ENCODE data around the gene PCDHGA8. TPM values are rescaled to one million over a fixed set of nuclear protein-coding genes. Genes with fewer than 3 reads are reported as not detected.
"Not testable (repeated sequence)": the region's sequence is repeated elsewhere in the genome, so short reads cannot be mapped to it uniquely, and the experiment has no call there.

PCDHGA8 gene
- under 1 TPM; 0.78 to 0.85 (median 0.81) TPM for polyA plus RNA-seq (ENCODE audit: insufficient read length in 3 of 3)
- long read RNA-seq, donor 1, result 0 reads
- long read RNA-seq, donor 2, full-length matches to known transcripts, result 1 of 1 reads
- long read RNA-seq, donor 2, partial matches to known transcripts, result 0 of 1 reads
- long read RNA-seq, donor 2, other reads (novel, unspliced or antisense), result 0 of 1 reads
- long read RNA-seq, donor 3, full-length matches to known transcripts, result 1 of 1 reads
- long read RNA-seq, donor 3, partial matches to known transcripts, result 0 of 1 reads
- long read RNA-seq, donor 3, other reads (novel, unspliced or antisense), result 0 of 1 reads
- long read RNA-seq, donor 4, full-length matches to known transcripts, result 1 of 1 reads
- long read RNA-seq, donor 4, partial matches to known transcripts, result 0 of 1 reads
- long read RNA-seq, donor 4, other reads (novel, unspliced or antisense), result 0 of 1 reads
- long read RNA-seq, donor 5, result 0 reads
- long read RNA-seq, donor 6, full-length matches to known transcripts, result 1 of 1 reads
- long read RNA-seq, donor 6, partial matches to known transcripts, result 0 of 1 reads
- long read RNA-seq, donor 6, other reads (novel, unspliced or antisense), result 0 of 1 reads
- long read RNA-seq, donor 7, full-length matches to known transcripts, result 2 of 2 reads
- long read RNA-seq, donor 7, partial matches to known transcripts, result 0 of 2 reads
- long read RNA-seq, donor 7, other reads (novel, unspliced or antisense), result 0 of 2 reads
- long read RNA-seq, donor 8, result 0 reads
- long read RNA-seq, donor 9, full-length matches to known transcripts, result 3 of 3 reads
- long read RNA-seq, donor 9, partial matches to known transcripts, result 0 of 3 reads
- long read RNA-seq, donor 9, other reads (novel, unspliced or antisense), result 0 of 3 reads
- long read RNA-seq, donor 10, full-length matches to known transcripts, result 1 of 1 reads
- long read RNA-seq, donor 10, partial matches to known transcripts, result 0 of 1 reads
- long read RNA-seq, donor 10, other reads (novel, unspliced or antisense), result 0 of 1 reads
- long read RNA-seq, donor 11, result 0 reads
- long read RNA-seq, donor 12, full-length matches to known transcripts, result 2 of 2 reads
- long read RNA-seq, donor 12, partial matches to known transcripts, result 0 of 2 reads
- long read RNA-seq, donor 12, other reads (novel, unspliced or antisense), result 0 of 2 reads
- long read RNA-seq, donor 13, full-length matches to known transcripts, result 6 of 6 reads
- long read RNA-seq, donor 13, partial matches to known transcripts, result 0 of 6 reads
- long read RNA-seq, donor 13, other reads (novel, unspliced or antisense), result 0 of 6 reads
- long read RNA-seq, donor 14, full-length matches to known transcripts, result 1 of 1 reads
- long read RNA-seq, donor 14, partial matches to known transcripts, result 0 of 1 reads
- long read RNA-seq, donor 14, other reads (novel, unspliced or antisense), result 0 of 1 reads
- long read RNA-seq, donor 15, full-length matches to known transcripts, result 4 of 4 reads
- long read RNA-seq, donor 15, partial matches to known transcripts, result 0 of 4 reads
- long read RNA-seq, donor 15, other reads (novel, unspliced or antisense), result 0 of 4 reads
- long read RNA-seq, donor 16, full-length matches to known transcripts, result 4 of 4 reads
- long read RNA-seq, donor 16, partial matches to known transcripts, result 0 of 4 reads
- long read RNA-seq, donor 16, other reads (novel, unspliced or antisense), result 0 of 4 reads

- DNase-seq, result no peak
Observed at GRCh38 chr5:141392429-141393198, at the start of gene PCDHGA8. Gene PCDHGA8 (plus strand): TSS chr5:141392633. CDS start chr5:141392814, 181 bp downstream.

- DNase-seq, result no peak
Observed at GRCh38 chr5:141342773-141343172, 49.7 kb upstream of the PCDHGA8 start.

- DNase-seq, result no peak
Observed at GRCh38 chr5:141343242-141343952, 49.0 kb upstream of the PCDHGA8 start, which contains the start of gene PCDHGA3. Gene PCDHGA3 (plus strand): TSS chr5:141343829. CDS start chr5:141344034, 205 bp downstream.

- no peak for DNase-seq
Observed at GRCh38 chr5:141343953-141344463, 48.4 kb upstream of the PCDHGA8 start.

GRCh38 chr5:141345327-141345726 is 47.1 kb upstream of the PCDHGA8 start:
- DNase-seq, result no peak

- not testable (repeated sequence) for DNase-seq
Observed at GRCh38 chr5:141346017-141346416, 46.4 kb upstream of the PCDHGA8 start.

- DNase-seq, result no peak
Observed at GRCh38 chr5:141349917-141350619, 42.4 kb upstream of the PCDHGA8 start, which contains the start of gene PCDHGB1. Gene PCDHGB1 (plus strand): TSS chr5:141350099. CDS start chr5:141350261, 162 bp downstream.

- no peak for DNase-seq
Observed at GRCh38 chr5:141351591-141351990, 40.8 kb upstream of the PCDHGA8 start.

- DNase-seq, result no peak
Observed at GRCh38 chr5:141354900-141355469, 37.4 kb upstream of the PCDHGA8 start, which contains the start of gene PCDHGA4. Gene PCDHGA4 (plus strand): TSS chr5:141355021. CDS start chr5:141355108, 87 bp downstream.

GRCh38 chr5:141355641-141356040 is 36.8 kb upstream of the PCDHGA8 start:
- no peak for DNase-seq

- DNase-seq, result no peak
Observed at GRCh38 chr5:141356133-141356532, 36.3 kb upstream of the PCDHGA8 start.

GRCh38 chr5:141356950-141357349 is 35.5 kb upstream of the PCDHGA8 start:
- no peak for DNase-seq

- DNase-seq, result no peak
Observed at GRCh38 chr5:141359790-141360426, 32.5 kb upstream of the PCDHGA8 start, which contains the start of gene PCDHGB2. Gene PCDHGB2 (plus strand): TSS chr5:141359994. CDS start chr5:141360136, 142 bp downstream.

GRCh38 chr5:141360685-141361084 is 31.7 kb upstream of the PCDHGA8 start:
- DNase-seq, result no peak

- no peak for DNase-seq
Observed at GRCh38 chr5:141362719-141363118, 29.7 kb upstream of the PCDHGA8 start.

- DNase-seq, result no peak
Observed at GRCh38 chr5:141363952-141364660, 28.3 kb upstream of the PCDHGA8 start, which contains the start of gene PCDHGA5. Gene PCDHGA5 (plus strand): TSS chr5:141364162. CDS start chr5:141364331, 169 bp downstream.
